Endodermal cell (in vitro differentiated cells): Measurements from ENCODE around the gene STK17B. TPM values are rescaled to one million over a fixed set of nuclear protein-coding genes. Genes with fewer than 3 reads are reported as not detected.

Experiments
- DNase-seq: peaks from one replicate; pipeline ENCODE4 v3.0.0-alpha.2; 2017
- H3K27ac ChIP-seq: 2 replicates; pipeline ENCODE4 v1.5.1; 2013; ENCODE audit warnings: mild to moderate bottlenecking, low read depth, low read length, moderate library complexity
- H3K27me3 ChIP-seq: 2 replicates; pipeline ENCODE4 v1.6.1; 2013; ENCODE audit warnings: mild to moderate bottlenecking, low read length, moderate library complexity; ENCODE audit not compliant: insufficient read depth, control insufficient read depth, poor library complexity, severe bottlenecking
- H3K36me3 ChIP-seq: 2 replicates; pipeline ENCODE4 v1.7.0; 2013; ENCODE audit warnings: mild to moderate bottlenecking, low read length, moderate library complexity; ENCODE audit not compliant: control insufficient read depth, insufficient read depth
- H3K4me1 ChIP-seq: one replicate; pipeline ENCODE4 v1.7.0; 2013; ENCODE audit warnings: low read length; ENCODE audit not compliant: control insufficient read depth, insufficient read depth
- H3K4me3 ChIP-seq: 2 replicates; pipeline ENCODE4 v1.5.1; 2013; ENCODE audit warnings: mild to moderate bottlenecking, low read length, moderate library complexity
- H3K9ac ChIP-seq: 2 replicates; pipeline ENCODE4 v1.6.1; 2013; ENCODE audit warnings: mild to moderate bottlenecking, low read length, moderate library complexity; ENCODE audit not compliant: poor library complexity, severe bottlenecking; ENCODE audit errors: extremely low read depth
- H3K9me3 ChIP-seq: 2 replicates; pipeline ENCODE4 v1.6.1; 2013; ENCODE audit warnings: mild to moderate bottlenecking, low read length, moderate library complexity; ENCODE audit not compliant: control insufficient read depth
- H3K27ac Mint-ChIP-seq: 2 replicates; pipeline ENCODE4 v1.8.0; 2020; ENCODE audit warnings: mixed read lengths
- H3K27me3 Mint-ChIP-seq: 2 replicates; pipeline ENCODE4 v1.8.0; 2021; ENCODE audit warnings: mild to moderate bottlenecking, mixed read lengths; ENCODE audit not compliant: insufficient read depth
- H3K36me3 Mint-ChIP-seq: 2 replicates; pipeline ENCODE4 v1.8.0; 2020; ENCODE audit warnings: low read depth, mixed read lengths
- H3K4me1 Mint-ChIP-seq: 2 replicates; pipeline ENCODE4 v1.8.0; 2020; ENCODE audit warnings: mixed read lengths
- H3K4me3 Mint-ChIP-seq: 2 replicates; pipeline ENCODE4 v1.8.0; 2020; ENCODE audit warnings: mild to moderate bottlenecking, moderate library complexity, mixed read lengths
- H3K9me3 Mint-ChIP-seq: 2 replicates; pipeline ENCODE4 v1.8.0; 2020; ENCODE audit warnings: mild to moderate bottlenecking, mixed read lengths
- WGBS, 2 experiments: methylation state at CpG; one replicate each; pipeline versions ENCODE4 v1.1.5 to v1.1.7; 2013; ENCODE audit warnings: missing lambda C conversion rate in 2 of 2, mixed read lengths in 1 of 2; ENCODE audit not compliant: insufficient coverage in 1 of 2, insufficient read length in 1 of 2; 5-methylcytosine and 5-hydroxymethylcytosine counted together
- total RNA-seq, 2 donors: library from RNA; stranded (reverse); fragmentation: NEBNext Ultra II Directional in 1 of 2; extraction: Animal tissue kit (Norgen Biotek cat#: 25700) in 1 of 2; gene quantifications; 2 replicates in 1 of 2; 3 replicates in 1 of 2; pipeline ENCODE4 v1.2.1, GENCODE V29; 2021
- TF ChIP-seq, protein P1 (sequence below): fragments of 200-600 bp; sonication (generic); conservative IDR thresholded peaks from 2 replicates; pipeline ENCODE4 v1.5.0; 2021; ENCODE audit warnings: antibody characterized with exemption, mild to moderate bottlenecking

The STK17B gene
- total RNA-seq, 2 donors from 2014 or later: 6.2 to 10.8 TPM

DNA sequence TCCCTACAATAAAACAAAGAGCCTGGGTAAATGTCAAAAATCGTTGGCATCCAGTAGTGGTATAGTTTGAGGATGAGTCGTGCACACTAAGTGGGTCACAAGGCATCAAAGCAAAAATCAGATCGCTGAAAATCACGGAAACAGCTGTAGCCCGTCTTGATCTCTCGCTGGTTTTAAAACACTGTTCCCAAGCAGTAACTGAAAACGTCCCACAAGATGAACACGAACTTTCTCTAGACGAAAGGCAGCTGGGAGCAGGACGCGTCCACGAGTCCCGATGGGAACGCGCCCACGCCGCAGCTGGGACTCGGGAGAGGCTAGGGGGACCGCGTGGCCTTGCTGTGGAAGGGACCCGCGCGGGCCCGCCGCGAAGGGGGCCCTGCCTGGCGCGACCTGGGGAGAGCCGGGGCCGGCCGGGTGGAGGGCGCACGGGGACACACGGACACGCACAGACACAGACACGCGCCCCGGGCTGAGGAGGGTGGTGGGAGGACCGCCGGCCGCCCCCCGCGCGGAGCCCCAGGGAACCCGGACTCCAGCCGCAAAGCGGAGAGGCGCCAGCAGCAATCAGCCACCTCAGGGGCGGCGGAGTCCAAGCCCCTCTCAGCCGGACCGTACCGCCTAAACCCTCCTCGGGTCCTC, 651 bp downstream of the STK17B start:
- Histone ChIP-seq H3K9ac (peak overlapping the region; percentile 56), H3K4me3 (peak overlapping the region; percentile 97), H3K27ac (peak overlapping the region; percentile 66), H3K4me1 (no peaks in the 10 kb centered on the region), H3K27me3 (peaks cover 36% of the 10 kb centered on the region), H3K36me3 (no peaks in the 10 kb centered on the region), H3K9me3 (no peaks in the 10 kb centered on the region)
- Mint-ChIP-seq H3K36me3 (no peaks in the 10 kb centered on the region), H3K27ac (peak overlapping the region; percentile 78), H3K27me3 (peaks cover 33% of the 10 kb centered on the region), H3K9me3 (no peaks in the 10 kb centered on the region), H3K4me1 (peaks cover 16% of the 10 kb centered on the region), H3K4me3 (peak overlapping the region; percentile 64)
- TF ChIP-seq, protein P1, sequence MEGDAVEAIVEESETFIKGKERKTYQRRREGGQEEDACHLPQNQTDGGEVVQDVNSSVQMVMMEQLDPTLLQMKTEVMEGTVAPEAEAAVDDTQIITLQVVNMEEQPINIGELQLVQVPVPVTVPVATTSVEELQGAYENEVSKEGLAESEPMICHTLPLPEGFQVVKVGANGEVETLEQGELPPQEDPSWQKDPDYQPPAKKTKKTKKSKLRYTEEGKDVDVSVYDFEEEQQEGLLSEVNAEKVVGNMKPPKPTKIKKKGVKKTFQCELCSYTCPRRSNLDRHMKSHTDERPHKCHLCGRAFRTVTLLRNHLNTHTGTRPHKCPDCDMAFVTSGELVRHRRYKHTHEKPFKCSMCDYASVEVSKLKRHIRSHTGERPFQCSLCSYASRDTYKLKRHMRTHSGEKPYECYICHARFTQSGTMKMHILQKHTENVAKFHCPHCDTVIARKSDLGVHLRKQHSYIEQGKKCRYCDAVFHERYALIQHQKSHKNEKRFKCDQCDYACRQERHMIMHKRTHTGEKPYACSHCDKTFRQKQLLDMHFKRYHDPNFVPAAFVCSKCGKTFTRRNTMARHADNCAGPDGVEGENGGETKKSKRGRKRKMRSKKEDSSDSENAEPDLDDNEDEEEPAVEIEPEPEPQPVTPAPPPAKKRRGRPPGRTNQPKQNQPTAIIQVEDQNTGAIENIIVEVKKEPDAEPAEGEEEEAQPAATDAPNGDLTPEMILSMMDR: no peak
- DNase-seq: no peak
- 0% methylated on average over 37 to 54 of the region's 54 CpGs for WGBS, 2 experiments

DNA sequence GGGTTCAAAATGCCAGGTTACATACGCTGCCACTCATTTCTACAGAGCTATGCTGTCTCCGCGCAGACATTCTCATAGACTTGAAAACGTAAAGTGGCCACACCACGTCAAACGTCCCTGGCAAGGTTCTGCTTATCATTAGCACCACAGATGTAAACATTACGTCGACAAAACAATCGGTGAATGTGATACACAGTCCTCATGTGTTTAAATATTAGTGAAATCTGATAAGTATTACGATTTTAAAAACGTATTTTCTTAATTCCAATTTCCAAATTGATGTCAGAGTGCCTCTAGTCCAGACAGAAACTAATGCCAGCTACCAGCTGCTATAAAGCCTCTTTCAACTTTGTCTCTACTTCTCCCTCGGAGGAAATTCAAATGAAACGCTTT, 1.2 kb downstream of the STK17B start:
- Histone ChIP-seq H3K4me1 (no peaks in the 10 kb centered on the region), H3K9me3 (no peaks in the 10 kb centered on the region), H3K36me3 (no peaks in the 10 kb centered on the region), H3K4me3 (peak overlapping the region; percentile 97), H3K9ac (peak overlapping the region; percentile 56), H3K27ac (no peak overlapping the region), H3K27me3 (peaks cover 36% of the 10 kb centered on the region)
- Mint-ChIP-seq H3K4me3 (peak overlapping the region; percentile 64), H3K27ac (peak overlapping the region; percentile 65), H3K4me1 (peaks cover 16% of the 10 kb centered on the region), H3K27me3 (peaks cover 33% of the 10 kb centered on the region), H3K9me3 (no peaks in the 10 kb centered on the region), H3K36me3 (no peaks in the 10 kb centered on the region)
- no peak for DNase-seq
- 10 to 71% methylated on average over 1 to 13 of the region's 13 CpGs for WGBS, 2 experiments
- TF ChIP-seq, protein P1: no peak

DNA sequence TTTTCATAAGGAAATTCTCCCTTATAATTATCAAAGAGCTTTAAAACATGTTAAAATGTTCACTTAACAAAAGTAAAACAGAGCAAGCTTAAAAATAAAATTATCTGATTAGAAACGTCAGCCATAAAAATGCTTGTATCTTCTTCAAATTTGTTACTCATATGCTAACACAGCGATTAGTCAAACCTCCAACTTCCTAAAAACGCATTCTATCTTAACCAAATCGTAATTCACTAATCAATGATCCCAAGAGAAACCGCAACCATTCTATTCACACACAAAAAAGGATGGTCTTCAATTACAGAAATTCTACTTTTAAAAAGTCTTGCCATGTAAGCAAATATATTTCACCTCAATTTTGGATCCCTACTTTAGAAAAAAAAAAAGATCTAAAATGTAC, 1.9 kb downstream of the STK17B start:
- H3K36me3 ChIP-seq: no peaks in the 10 kb centered on the region
- H3K9ac ChIP-seq: no peak overlapping the region
- H3K4me1 ChIP-seq: no peaks in the 10 kb centered on the region
- no peaks in the 10 kb centered on the region for H3K36me3 Mint-ChIP-seq
- peaks cover 36% of the 10 kb centered on the region for H3K27me3 ChIP-seq
- peaks cover 30% of the 10 kb centered on the region for H3K27me3 Mint-ChIP-seq
- no peak for DNase-seq
- TF ChIP-seq, protein P1: no peak
- WGBS, 2 experiments: 84 to 95% methylated on average over 5 of the region's 5 CpGs
- H3K4me3 Mint-ChIP-seq: peak overlapping the region; percentile 64
- H3K9me3 ChIP-seq: no peaks in the 10 kb centered on the region
- no peak overlapping the region for H3K27ac Mint-ChIP-seq
- no peak overlapping the region for H3K27ac ChIP-seq
- H3K9me3 Mint-ChIP-seq: no peaks in the 10 kb centered on the region
- H3K4me1 Mint-ChIP-seq: peaks cover 16% of the 10 kb centered on the region
- peak overlapping the region; percentile 97 for H3K4me3 ChIP-seq
